Stimulated activated CD4-positive, alpha-beta T cell treated with anti-CD3 and anti-CD28 coated beads, Interleukin-12 subunit alpha, Interleukin-12 subunit beta, amount 100 ng/mL, for 4 hours (primary cell): ENCODE results near the gene NWD2.

Source experiments
- DNase-seq: peaks from one replicate; pipeline ENCODE4 v3.0.0-alpha.2; 2020

NWD2 gene

DNA sequence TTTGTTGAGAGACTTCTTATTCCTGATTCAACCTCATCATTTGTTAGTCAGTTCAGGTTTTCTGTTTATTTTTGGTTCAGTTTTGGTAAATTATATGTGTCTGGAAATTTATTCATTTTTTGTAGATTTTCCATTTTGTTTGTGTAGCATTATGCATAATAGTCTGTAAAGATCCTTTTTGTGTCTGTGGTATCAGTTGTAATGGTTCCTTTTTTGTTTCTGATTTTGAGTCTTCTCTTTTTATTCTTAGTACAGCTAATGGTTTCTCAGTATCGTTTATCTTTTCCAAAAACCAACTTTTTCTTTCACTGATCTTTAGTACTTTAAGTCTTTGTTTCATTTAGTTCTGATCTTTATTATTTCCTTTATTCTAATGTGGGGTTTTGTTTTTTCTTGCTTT lies 61.4 kb downstream of the NWD2 start:
- no peak for DNase-seq

DNA sequence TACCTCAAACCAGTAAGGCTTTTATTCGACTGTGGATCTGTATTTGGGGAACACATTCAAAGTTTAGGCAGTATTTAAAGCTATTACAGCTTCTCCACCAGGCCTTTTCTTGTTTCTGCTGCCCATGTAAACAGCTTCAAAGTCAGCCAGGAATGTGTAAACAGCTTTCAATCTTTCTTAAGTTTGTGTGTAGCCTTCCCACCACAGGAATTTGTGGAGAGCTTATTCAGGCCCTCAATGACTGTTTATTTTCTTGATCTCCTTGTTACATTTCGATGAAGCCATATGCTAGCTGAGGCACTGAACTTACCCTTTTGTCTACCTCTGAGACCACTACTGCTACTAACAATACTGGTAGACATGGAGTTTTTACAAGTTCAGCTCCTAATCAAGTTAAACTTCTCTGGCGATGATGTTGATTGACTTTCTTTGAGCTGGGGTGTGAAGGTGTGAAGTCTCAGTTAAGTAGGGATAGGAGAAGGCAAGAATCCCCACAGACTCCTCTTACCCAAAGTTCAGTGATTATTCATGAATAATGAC lies 72.6 kb downstream of the NWD2 start:
- DNase-seq, result no peak

DNA sequence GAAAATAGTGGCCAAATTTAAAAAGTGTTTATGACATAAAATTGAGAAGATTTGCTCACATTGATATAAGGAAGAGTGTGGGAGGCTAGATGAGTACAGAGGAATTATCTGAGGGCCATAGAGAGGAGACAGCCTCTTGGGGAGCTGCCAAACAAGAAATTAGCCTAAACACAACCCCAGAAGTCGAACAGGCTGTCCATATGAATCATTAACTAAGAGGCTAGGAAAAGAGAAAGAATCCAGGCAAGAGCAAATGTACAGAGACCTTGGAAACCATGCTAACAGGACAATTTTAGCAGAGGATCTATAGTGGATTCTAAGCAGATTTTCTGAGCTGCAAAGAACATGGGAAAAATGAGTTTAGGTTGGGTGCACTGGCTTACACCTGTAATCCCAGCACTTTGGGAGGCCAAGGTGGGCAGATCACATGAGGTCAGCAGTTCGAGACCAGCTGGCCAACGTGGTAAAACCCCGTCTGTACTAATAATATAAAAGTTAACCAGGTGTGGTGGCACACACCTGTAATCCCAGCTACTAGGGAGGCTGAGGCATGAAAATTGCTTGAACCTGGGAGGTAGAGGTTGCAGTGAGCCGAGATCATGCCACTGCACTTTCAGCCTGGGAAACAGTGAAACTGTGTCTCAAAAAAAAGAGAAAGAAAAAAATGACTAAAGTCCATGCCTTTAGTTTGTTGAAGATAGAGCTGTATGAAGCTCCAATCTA lies 76.1 kb downstream of the NWD2 start:
- DNase-seq, result no peak

DNA sequence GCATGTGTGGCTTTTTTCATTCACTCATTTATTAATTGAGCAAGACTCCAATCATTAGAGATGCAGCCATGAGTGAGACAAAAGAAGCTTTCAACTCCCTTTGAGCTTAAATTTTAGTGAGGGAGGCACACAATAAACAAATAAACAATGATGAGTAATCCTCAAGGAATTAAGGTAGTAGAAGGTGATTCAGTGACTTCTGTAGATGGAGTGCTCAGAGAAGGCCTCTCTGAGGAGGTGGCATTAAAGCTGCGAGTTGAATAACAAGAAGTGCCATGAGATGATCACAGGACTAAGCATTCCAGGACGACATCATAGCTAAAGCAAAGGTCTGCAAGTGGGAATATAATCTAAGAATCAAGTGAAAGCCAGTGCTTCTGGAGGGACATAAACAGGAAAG lies 77.6 kb downstream of the NWD2 start:
- DNase-seq, result no peak

DNA sequence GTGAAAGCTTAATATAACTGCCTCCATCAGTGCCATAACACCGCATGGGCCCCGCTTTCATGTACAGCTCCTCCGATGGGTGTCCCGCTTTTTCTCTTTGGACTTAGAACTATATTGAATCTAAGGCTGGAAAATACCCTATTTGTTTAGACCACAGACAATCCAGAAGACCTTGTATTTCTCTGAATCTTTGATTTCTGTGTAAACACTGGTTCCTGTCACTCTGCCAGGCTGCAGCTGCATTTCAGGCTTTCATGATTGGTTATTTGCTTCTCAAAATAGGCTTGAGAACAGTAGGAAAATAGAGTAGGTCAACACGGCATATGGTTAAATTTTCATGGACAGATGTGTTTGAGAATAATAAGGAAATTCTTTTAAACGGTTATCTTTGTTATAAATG lies 80.0 kb downstream of the NWD2 start:
- DNase-seq, result no peak

DNA sequence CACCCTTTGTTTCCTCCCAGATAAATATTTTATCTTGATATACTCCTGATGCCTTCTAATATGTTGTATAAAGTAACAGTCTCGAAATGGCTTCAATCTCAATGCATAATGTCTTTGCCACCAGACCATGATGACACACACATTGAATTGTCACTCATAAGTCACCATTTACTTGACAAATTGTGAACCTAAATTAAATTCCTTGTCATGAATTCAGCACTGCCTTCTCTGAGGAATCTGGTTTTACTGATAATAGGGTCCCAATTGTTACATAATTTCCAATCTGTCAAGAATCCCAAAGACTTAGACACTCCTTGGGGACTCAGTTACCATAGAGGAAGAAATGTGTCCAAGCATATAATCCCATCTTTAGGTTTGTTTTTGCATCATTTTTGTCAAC lies 82.3 kb downstream of the NWD2 start:
- DNase-seq, result no peak

DNA sequence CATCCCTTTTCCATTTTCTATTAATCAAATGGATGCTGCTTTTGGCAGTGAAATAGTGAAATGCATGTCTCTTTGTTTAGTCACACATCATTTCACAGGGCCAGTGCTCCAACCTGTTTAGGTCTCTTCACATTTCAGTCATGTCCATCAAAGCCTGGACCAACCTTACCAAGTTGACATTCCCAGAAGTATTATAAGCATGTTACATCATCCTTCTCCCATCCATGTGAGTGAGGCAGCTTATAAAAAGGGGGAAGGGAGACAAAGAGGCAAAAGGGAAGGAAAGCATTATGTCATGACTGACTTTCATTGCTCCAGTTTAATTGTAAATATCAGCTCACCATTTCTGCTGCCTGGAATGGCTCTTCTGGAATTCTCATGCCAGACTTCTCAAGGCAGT lies 94.4 kb downstream of the NWD2 start:
- DNase-seq, result no peak

DNA sequence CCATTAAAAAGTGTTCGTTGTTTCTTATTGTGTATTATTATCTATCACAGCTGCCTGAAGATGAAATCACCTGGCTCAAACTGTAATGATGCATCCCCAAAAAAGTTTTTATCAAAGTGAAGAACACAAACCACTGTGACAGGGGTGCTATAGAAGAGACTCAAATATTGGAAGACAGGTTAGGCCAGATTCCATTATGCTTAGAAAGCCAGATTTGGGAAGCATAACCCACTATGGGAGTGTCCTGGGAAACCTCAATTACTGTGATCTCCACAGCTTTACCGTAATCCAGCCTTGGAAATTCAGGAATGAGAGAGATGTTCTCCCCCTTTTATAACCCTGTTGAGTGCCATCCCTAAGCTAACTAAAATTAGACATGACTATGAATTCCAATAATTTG lies 114.2 kb downstream of the NWD2 start:
- DNase-seq, result no peak

DNA sequence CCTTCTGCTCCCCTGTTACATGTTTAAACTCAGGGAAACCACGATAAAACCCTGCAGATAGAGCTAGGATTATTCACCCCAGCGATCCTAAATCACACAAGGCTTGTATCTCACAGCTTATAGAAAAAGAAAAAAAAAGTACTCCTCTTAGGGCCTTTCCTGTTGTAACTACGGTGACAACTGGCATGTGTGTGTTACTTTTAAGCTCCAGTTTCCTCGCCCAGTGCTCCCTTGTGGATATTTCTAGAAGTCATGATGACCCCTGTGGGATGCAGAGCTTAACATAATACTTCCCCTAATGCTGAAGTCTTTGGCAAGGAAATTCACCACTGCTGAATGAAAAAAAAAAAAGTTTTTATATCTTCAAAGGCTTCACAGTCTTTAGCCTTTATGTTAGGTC lies 114.7 kb downstream of the NWD2 start:
- DNase-seq, result no peak

DNA sequence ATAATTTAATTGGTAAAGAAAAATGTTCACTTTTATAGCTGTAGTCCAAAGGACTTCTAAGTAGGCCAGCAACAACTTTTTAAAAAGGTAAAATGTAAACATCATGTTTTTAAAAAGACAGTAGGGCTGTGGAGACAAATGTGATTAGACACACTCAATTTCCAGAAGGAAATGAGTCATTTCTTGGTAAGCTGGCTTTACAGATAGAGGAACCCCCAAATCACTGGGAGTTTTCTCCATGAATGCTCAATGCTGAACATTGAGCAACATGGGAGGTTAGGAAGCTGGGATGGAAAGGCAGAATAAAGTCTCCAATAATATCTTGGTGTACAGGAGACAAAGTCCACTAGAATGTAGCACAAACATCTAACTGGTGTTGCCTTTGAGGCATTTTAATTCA lies 121.3 kb downstream of the NWD2 start:
- no peak for DNase-seq

DNA sequence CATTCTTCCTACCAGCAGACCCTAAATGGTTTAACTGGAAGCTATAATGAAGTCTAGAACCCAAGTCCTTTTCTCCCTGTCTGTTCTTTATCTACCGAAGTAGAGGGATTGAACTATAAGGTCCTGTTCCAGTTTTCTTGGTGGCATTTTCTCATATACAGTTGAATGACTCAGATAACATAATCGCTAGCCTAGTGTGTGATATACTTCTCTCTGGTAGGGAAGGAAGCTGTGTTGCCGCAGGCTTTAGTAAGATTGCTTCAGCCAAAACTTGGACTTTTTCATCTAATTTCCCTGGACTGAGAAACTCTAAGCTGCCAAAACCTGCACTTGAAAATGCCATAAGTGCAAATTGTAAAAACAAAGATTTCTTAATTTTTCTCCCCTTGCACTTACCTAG lies 123.4 kb downstream of the NWD2 start:
- no peak for DNase-seq

DNA sequence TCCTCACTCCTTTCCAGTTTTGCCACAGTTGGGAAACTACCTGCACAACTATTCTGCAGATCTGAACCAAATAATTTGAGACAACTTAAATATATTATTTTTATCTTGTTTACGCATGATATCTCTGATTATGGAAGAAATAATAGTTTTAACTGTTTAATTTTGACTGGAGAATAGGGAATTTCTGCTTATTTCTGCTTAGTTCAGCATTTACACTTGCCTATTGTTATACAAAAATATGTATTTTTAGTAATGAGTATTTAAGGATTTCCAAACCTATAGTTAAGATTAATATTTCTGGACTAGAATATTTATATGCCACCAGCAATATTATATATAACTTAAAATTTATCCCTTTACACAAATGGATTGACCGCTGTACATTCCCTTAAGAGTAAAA lies 125.5 kb downstream of the NWD2 start:
- no peak for DNase-seq

DNA sequence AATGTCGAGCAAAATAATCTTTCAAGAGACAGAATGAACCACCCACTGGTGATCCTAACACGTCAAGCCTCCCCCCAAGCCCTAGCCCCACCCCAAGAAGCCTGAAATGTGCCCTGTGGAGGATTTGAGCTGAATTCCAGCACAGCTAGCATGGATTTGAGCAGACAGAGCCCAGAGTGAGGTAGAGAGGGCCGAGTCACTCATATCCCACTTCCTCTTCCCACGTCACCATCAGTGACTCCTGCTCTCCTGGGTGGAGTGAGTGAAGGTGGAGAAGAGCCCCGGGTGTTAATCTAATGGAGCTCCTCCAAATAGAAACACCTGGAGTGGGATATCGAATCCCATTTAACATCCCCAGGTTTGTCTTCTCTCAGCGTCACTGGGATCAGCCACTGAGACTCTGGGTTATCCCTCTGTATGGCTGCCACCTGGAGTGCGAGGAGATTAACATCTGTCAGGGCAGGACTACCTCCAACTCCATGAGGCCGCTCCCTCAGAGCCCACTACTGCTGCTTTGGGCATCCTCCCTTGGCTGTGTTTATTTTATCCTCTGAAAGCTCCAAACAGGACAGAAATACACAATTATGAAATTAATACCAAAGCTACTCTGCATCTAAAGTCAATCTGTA lies 136.6 kb downstream of the NWD2 start:
- no peak for DNase-seq

DNA sequence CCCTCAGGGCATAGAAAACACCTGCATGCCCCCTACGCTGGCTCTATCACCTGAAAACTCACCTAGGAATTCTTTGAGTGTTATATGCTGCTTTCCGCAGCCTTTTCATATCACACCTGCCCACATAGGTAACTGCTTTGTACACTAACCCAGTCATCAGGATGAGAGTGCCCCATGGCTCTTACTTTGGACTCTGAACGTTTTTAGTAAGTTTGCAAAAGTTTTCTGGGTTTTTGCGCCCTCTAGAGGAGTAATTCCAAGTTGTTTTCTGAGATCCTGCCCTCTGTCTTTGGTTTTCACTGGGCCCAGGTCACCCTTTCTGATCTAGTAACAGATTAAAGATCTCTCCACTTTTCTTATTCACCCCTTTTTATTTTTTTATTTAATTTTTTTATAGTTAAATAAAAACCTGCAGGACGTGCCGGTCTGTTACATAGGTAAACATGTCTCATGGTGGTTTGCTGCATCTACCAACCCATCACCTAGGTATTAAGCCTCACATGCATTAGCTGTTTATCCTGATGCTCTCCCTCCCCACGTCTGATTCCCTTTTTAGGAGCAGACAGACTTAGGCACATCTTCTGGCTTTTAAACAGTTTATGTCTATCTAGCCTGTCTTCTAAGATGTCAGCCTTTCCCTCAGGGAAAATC lies 139.2 kb downstream of the NWD2 start:
- DNase-seq, result no peak

DNA sequence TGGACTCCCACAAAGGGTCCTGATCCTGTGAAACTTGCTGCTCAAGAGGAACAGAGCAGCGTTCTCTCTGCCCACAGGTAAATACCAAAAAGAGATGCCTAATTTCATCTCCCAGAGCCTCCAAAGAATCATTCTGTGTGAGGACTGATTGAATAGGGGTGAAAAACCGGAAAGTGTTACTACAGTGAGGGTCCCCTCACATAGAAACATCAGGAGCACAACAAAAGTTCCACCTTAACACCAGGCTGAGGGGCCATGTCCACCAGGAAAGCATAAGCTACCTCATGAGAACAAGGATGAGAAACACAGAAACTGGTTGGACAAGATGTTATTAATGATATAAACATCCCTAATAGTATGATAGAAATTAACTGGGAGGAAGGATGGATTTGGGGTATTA lies 140.9 kb downstream of the NWD2 start:
- no peak for DNase-seq

DNA sequence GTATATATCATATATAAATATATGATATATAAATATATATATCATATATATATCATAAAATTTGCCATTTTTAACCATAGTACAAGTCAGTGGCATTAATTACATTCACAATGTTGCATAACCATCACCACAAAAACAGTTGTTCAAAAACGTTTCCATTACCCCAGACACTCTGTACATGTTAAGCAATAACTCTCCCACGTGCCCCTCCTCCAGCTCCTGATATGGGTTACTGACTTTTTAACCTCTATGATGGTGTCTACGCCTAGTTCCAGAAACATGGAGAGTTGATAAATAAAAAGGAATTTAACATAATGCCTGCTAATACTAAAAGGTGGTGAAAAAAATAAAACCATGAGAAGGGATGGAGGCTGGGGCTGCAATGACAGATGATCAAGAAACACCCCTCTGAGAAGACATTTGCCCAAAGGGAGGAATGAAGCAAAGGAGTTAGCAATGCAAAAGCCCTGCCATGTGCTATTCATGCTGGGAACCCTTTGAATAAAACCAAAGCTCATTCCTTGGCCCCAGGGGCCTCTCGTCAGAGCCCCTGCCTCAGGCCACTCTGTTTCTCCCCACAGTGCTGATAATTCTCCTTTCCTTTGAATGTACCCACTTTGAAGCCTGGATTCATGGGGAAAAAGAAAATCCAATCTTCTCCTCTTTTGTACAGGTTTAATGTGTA lies 144.3 kb downstream of the NWD2 start:
- no peak for DNase-seq

DNA sequence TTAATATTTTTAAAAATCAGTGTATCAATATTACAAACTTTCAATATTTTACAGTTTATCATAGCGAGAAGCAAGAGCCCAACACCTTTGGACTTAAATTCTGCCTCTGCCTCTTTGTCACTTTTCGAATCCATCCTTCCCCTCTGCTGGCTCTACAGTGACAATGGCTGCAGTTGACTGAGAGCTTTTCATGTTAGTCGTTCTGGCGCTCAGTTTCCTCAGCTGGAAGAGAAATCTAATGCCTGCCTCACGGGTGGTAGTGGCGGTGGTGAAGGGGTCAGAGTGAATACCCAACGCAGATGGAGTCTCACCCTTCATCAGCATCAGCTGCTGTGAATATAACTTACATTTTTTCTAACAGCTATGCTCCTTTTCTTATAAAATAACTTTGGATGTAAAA lies 144.8 kb downstream of the NWD2 start:
- no peak for DNase-seq

DNA sequence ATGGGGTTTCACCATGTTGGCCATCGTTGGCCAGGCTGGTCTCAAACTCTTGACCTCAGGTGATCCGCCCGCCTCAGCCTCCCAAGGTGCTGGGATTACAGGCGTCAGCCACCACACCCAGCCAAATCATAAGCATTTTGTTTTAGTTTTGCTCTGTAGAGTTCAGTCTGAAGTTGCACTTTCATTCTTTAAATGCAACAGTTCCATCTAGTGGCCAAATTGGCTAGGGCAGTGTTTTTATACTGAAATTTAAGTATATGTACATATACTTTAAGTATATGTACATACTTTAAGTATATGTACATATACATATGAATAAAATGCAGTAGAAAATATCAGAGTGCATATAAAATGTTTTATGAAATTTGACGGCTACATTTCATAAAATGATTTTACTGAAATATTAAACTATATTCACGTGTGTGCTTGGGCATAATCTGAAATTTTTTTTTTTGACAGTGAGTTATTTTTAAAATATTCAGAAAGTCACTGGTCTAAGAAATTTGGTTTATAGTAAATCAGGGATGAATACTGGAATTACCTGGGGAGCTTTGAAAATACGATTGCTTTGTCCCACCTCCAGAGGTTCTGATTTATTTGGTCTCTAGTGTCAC lies 145.5 kb downstream of the NWD2 start:
- DNase-seq, result no peak

DNA sequence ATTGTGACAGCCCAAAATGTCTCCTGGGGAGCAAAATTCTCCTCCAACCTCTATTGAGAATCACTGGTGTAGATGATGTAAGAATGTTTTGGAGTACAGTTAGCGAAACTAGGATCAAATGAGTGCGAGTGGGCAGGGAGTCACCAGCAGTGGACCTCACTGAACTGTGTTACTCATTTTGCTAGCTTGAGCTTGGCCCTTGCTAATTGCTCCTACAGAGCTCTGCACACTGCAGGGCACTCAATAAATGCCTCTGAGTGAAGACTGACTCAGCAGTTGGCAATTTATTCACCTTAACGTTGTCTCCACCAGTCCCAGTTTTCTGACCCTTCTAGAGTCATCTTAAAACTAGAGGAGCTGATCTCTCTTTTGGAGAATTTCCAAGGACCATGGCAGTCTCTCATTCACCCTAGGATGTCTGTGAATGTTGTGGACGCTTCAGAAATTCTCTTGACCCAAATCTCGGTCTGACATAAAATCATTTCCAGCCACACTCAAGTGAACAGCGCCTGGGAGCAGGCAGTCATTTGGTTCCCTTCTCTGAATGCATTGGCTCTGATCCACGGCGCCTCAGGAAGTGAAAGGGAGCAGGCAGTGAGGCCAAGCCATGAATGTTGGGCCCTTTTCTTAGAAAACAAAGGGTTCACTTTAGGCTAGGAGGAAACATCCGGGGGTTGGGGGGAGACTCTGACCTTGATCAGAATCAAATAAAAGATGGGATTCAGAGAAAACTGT lies 148.1 kb downstream of the NWD2 start:
- no peak for DNase-seq

DNA sequence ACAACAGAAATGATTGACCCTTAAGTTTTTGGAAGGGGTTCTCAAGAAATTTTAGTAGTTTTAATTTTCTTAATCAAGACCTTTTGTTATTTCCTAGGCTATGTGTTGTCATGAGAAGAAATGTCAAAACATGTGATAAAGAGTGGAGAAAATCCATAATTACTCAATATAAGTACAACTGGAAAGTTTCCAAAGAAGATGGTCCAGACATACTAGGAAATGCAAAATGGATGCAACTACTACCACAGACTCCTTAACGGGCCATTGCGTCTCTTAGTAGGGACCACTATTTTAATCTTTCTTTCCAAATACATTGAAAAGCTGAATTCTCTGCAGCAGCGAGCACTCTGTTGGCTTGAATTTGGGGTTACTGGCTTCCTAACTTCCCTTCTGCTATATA lies 148.8 kb downstream of the NWD2 start:
- no peak for DNase-seq

DNA sequence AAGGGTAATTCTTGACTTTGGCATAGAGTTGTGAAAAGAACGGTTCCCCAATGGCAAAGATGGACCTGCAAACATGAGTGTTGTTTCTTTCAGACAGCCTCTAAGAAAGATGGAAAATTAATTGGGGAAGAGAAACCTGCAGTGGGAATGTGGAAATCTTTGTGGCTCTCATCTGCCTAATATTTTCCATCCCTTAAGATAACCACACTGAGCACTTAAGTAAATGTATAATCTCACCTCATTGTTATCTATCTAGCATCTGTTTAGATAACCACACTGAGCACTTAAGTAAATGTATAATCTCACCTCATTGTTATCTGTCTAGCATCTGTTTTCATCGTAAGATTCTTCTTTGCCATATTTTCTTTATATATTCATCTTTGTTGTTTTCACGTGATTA lies 149.3 kb downstream of the NWD2 start:
- no peak for DNase-seq

DNA sequence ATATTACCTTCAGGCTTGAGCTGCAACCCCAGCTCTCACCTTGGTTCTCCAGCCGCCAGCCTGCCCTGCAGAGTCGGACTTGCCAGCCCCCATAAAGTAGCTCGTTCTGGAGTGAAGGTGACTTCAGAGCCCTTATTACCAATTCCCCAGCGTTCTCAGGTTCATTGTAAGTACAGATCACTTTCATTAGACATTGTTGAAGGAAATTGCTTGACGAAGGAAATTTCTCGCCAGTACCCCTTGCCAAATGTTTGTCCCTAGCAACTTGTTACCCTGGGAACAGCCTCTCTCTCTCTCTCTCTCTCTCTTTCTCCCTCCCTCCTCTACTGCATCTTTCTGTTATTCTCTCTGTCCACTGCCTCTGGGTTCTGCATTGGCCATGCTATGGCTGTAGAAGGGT lies 153.0 kb downstream of the NWD2 start:
- DNase-seq, result no peak
